PC-9 (cell line): ENCODE data around the gene TMOD3. TPM values are rescaled to one million over a fixed set of nuclear protein-coding genes. Genes with fewer than 3 reads are reported as not detected.

ENCODE experiments used
- BruUV-seq: library from RNA; stranded (reverse); fragments of 400-500 nt; replicated peaks from 2 replicates; lab custom pipeline; 2021; lab: Mats Ljungman, UMichigan
- CTCF ChIA-PET: fragments of 300-600 bp; sonication (Branson Sonifier 250); formaldehyde crosslinking; loops from one replicate; lab custom pipeline; 2022; ENCODE audit warnings: antibody characterized with exemption; lab: Charles Lee
- POLR2A ChIA-PET: fragments of 300-600 bp; sonication (Branson Sonifier 250); formaldehyde crosslinking; loops from one replicate; lab custom pipeline; 2022; ENCODE audit warnings: antibody characterized with exemption; ENCODE audit not compliant: unreplicated experiment; lab: Charles Lee
- DNase-seq, 2 experiments: peaks; one replicate each; pipeline versions ENCODE4 v3.0.0 to v3.0.0-alpha.2; 2015 to 2022; ENCODE audit warnings: mixed read lengths in 1 of 2
- H2AFZ ChIP-seq: fragments of 200-600 bp; sonication (generic); 2 replicates; pipeline ENCODE4 v1.8.1; 2017; ENCODE audit warnings: antibody characterized with exemption
- H3F3A ChIP-seq: fragments of 200-600 bp; sonication (generic); 2 replicates; pipeline ENCODE4 v1.8.1; 2017; ENCODE audit warnings: antibody characterized with exemption, mild to moderate bottlenecking, low read depth; ENCODE audit not compliant: insufficient read depth
- H3K27ac ChIP-seq: fragments of 200-600 bp; sonication (generic); 2 replicates; pipeline ENCODE4 v1.6.1; 2016; ENCODE audit warnings: mixed run types
- H3K27me3 ChIP-seq: fragments of 200-600 bp; sonication (generic); 2 replicates; pipeline ENCODE4 v1.6.1; 2016; ENCODE audit warnings: low read depth, mixed run types; ENCODE audit not compliant: insufficient read depth
- H3K36me3 ChIP-seq: fragments of 200-600 bp; sonication (generic); 2 replicates; pipeline ENCODE4 v1.6.1; 2016; ENCODE audit warnings: low read depth, mixed run types
- H3K4me1 ChIP-seq: fragments of 200-600 bp; sonication (generic); replicated peaks from 2 replicates; pipeline ENCODE4 v1.6.1; 2016; ENCODE audit warnings: mixed run types; ENCODE audit not compliant: insufficient read depth
- H3K4me2 ChIP-seq: fragments of 200-600 bp; sonication (generic); 2 replicates; pipeline ENCODE4 v1.6.1; 2017; ENCODE audit warnings: mixed run types
- H3K4me3 ChIP-seq: fragments of 200-600 bp; sonication (generic); 2 replicates; pipeline ENCODE4 v1.6.1; 2016; ENCODE audit warnings: mixed run types
- H3K79me2 ChIP-seq: fragments of 200-600 bp; sonication (generic); 2 replicates; pipeline ENCODE4 v1.6.1; 2017; ENCODE audit warnings: low read depth, mixed run types
- H3K9me2 ChIP-seq: fragments of 200-600 bp; sonication (generic); 2 replicates; pipeline ENCODE4 v1.8.1; 2017; ENCODE audit warnings: mild to moderate bottlenecking; ENCODE audit not compliant: insufficient read depth
- H3K9me3 ChIP-seq: fragments of 200-600 bp; sonication (generic); 2 replicates; pipeline ENCODE4 v1.8.1; 2016; ENCODE audit warnings: low read depth; ENCODE audit not compliant: insufficient read depth
- H4K20me1 ChIP-seq: fragments of 200-600 bp; sonication (generic); 2 replicates; pipeline ENCODE4 v1.8.1; 2017; ENCODE audit not compliant: insufficient read depth
- CTCF ChIP-seq: fragments of 200-600 bp; sonication (generic); conservative IDR thresholded peaks from 2 replicates; pipeline ENCODE4 v1.6.1; 2017; ENCODE audit warnings: mixed run types, antibody characterized with exemption, mild to moderate bottlenecking, moderate library complexity
- EZH2 ChIP-seq: fragments of 200-600 bp; sonication (generic); IDR thresholded peaks from 2 replicates; pipeline ENCODE4 v1.8.0; 2017; ENCODE audit warnings: antibody characterized with exemption, low read depth
- intact Hi-C: fragments of 100-400 bp; cut with micrococcal nuclease; formaldehyde crosslinking; loops from one replicate; pipeline ENCODE4 v1.10.0; 2022; ENCODE audit not compliant: unreplicated experiment
- total RNA-seq: library from RNA; stranded (reverse); gene quantifications from 2 replicates; pipeline ENCODE4 v1.2.3, GENCODE V29; 2021

The TMOD3 gene
- total RNA-seq, 1 experiment from 2014 or later: 125 TPM

GRCh38 chr15:51801391-51801835, 28.0 kb upstream of the TMOD3 start:
- H2AFZ ChIP-seq: no peak overlapping the region
- CTCF ChIA-PET: interaction anchor here (1.0 to 1.2 kb wide), 2 partner anchors 14 to 25 kb away, joined by 3 read pairs; no protein-coding TSS in a partner anchor
- H3K9me2 ChIP-seq: no peaks in the 10 kb centered on the region
- no peaks in the 10 kb centered on the region for H3K9me3 ChIP-seq
- no peaks in the 10 kb centered on the region for H3K27me3 ChIP-seq
- DNase-seq: peak in 1 of 2 experiments; percentile 18
- H3K4me1 ChIP-seq: peaks cover 32% of the 10 kb centered on the region
- BruUV-seq: no TSS peak
- H3K27ac ChIP-seq: no peak overlapping the region
- intact Hi-C loops: no loop called here
- H3K4me3 ChIP-seq: no peak overlapping the region
- H4K20me1 ChIP-seq: no peaks in the 10 kb centered on the region
- no peak overlapping the region for H3K4me2 ChIP-seq
- H3K36me3 ChIP-seq: no peaks in the 10 kb centered on the region
- peaks cover 14% of the 10 kb centered on the region; the same call in 1 of the 2 replicates for H3F3A ChIP-seq
- no peaks in the 10 kb centered on the region for H3K79me2 ChIP-seq
- TF ChIP-seq EZH2 (no peak), CTCF (peak; percentile 60)
- POLR2A ChIA-PET: interaction anchor here (0.6 kb wide), 1 partner anchor 28 kb away, joined by 3 read pairs; the partner anchor contains the start of gene TMOD3

- Histone ChIP-seq H4K20me1 (no peaks in the 10 kb centered on the region), H3K36me3 (no peaks in the 10 kb centered on the region), H3K27me3 (no peaks in the 10 kb centered on the region), H3K4me2 (no peak overlapping the region), H3F3A (0 out of 2 replicates have a peak, but pooled peaks cover 3% of the 10 kb centered on the region), H3K79me2 (no peaks in the 10 kb centered on the region), H3K4me3 (no peak overlapping the region), H3K9me3 (no peaks in the 10 kb centered on the region), H3K9me2 (no peaks in the 10 kb centered on the region), H3K4me1 (peaks cover 20% of the 10 kb centered on the region; the same call in 1 of the 2 replicates), H3K27ac (no peak overlapping the region), H2AFZ (no peak overlapping the region)
- ChIA-PET POLR2A (no interaction called here), CTCF (interaction anchor here (1.0 to 1.2 kb wide), 2 partner anchors 15 to 24 kb away, joined by 3 read pairs; no protein-coding TSS in a partner anchor)
- BruUV-seq: no TSS peak
- TF ChIP-seq EZH2 (no peak), CTCF (no peak)
- intact Hi-C loops: no loop called here
- DNase-seq: no peak
These were observed 26.9 kb upstream of the TMOD3 start for GRCh38 chr15:51802593-51802992.

GRCh38 chr15:51803965-51804364, 25.5 kb upstream of the TMOD3 start:
- no TSS peak for BruUV-seq
- POLR2A ChIA-PET: no interaction called here
- Histone ChIP-seq H3K4me3 (no peak overlapping the region), H4K20me1 (no peaks in the 10 kb centered on the region), H3F3A (no peaks in the 10 kb centered on the region), H3K27ac (no peak overlapping the region), H2AFZ (no peak overlapping the region), H3K9me2 (no peaks in the 10 kb centered on the region), H3K9me3 (no peaks in the 10 kb centered on the region), H3K36me3 (no peaks in the 10 kb centered on the region), H3K4me1 (0 out of 2 replicates have a peak, but pooled peaks cover 12% of the 10 kb centered on the region), H3K4me2 (no peak overlapping the region), H3K27me3 (no peaks in the 10 kb centered on the region), H3K79me2 (no peaks in the 10 kb centered on the region)
- intact Hi-C loops: no loop called here
- CTCF ChIA-PET: no interaction called here
- TF ChIP-seq EZH2: no peak
- TF ChIP-seq CTCF: no peak
- DNase-seq: no peak
